T47D (cell line): Measurements from ENCODE around the gene ADAM17.
"Not testable (repeated sequence)": the region's sequence is repeated elsewhere in the genome, so short reads cannot be mapped to it uniquely, and the experiment has no call there.

Source experiments
- DNase-seq, 2 experiments: peaks; one replicate each; pipeline versions ENCODE4 v3.0.0 to v3.0.0-alpha.2; 2011 to 2012; ENCODE audit warnings: low read depth in 1 of 2, low spot score in 1 of 2
- JUND ChIP-seq: IDR thresholded peaks from 2 replicates; pipeline ENCODE4 v1.6.1; 2012; ENCODE audit warnings: low read depth
- in situ Hi-C: cut with HindIII; loops from 2 replicates; pipeline ENCODE4 v1.10.0; 2016; ENCODE audit warnings: low sequenced_read_pairs, low pct_unique_long_range_greater_than_20kb

Gene ADAM17

GRCh38 chr2:9555297-9556120 lies at the start of gene ADAM17:
Gene ADAM17, minus strand, starts transcription at chr2:9555830. Its CDS starts 225 bp downstream, at chr2:9555605.
- peak; percentile 44 to 96 for DNase-seq
- in situ Hi-C loops: no loop called here
- no peak for TF ChIP-seq JUND

DNA sequence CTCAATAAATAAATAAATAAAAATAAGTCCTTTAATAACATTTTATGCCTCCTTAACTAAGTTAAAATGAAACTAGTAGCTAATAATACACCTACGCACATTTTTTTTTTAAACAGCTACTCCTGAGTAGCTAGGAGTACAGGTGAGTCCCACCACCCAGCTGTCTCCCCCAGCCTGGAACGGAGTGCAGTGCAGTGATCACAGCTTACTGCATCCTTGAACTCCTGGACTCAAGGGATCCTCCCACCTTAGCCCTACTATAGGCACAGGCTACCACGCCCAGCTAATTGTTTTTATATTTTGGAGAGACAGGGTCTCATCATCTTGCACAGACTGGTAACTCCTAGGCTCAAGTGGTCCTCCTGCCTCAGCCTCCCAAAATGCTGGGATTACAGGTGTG lies 46.8 kb upstream of the ADAM17 start:
- DNase-seq: no peak
- in situ Hi-C loops: no loop called here
- no peak for TF ChIP-seq JUND

GRCh38 chr2:9601397-9601796 lies 45.8 kb upstream of the ADAM17 start:
- in situ Hi-C loops: no loop called here
- TF ChIP-seq JUND: no peak
- DNase-seq: no peak

- no peak for TF ChIP-seq JUND
- in situ Hi-C loops: no loop called here
- DNase-seq: no peak
Observed at GRCh38 chr2:9599430-9599829, 43.8 kb upstream of the ADAM17 start.

DNA sequence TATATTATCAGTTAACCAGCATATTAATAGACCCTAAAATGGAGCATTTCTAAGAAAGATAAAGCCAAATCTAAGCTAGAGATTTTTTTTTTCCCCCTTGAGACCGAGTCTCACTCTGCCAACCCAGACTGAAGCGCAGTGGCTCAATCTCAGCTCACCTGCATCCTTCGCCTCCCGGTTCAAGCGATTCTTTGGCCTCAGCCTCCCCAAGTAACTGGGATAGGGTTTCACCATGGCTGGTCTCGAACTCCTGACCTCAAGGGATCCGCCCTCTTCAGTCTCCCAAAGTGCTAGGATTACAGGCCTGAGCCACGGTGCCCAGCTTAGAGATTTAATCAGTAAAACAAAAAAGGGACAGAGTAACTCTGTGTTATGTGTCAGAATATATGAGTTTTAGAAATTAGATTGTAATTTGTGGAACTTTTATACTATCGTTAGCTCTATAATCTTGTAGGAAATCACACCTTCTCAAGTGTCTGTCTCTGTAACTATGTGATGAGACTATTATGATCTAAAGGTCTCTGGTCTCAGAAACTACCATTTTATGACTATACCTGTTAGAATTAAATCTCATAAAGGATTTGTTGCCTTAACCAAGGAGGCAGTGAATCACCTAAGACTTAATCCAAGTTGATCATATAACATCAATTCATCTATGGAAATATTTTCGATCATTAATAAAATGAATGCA lies 41.1 kb upstream of the ADAM17 start:
- no peak for TF ChIP-seq JUND
- in situ Hi-C loops: no loop called here
- peak in 1 of 2 experiments; percentile 4 for DNase-seq

DNA sequence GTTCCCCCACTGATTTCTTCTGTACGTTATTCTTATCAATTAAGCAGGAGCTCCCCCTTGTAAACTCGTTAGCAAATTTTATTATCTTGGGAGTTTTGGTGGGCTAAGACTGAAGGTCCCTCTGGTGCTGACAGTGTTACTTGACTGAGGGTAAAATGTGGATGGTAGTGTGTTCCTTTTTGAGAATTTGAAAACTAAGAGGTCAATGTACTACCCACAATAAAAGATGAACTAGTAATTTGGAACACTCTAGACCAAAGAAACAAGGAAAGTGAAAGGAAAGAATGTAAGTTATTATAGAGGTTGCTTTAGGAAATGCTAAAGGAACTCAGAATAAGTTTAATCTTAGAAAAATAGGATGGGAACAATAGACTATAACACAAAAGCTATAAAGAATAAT lies 40.1 kb upstream of the ADAM17 start:
- no peak for TF ChIP-seq JUND
- DNase-seq: no peak
- in situ Hi-C loops: no loop called here

DNA sequence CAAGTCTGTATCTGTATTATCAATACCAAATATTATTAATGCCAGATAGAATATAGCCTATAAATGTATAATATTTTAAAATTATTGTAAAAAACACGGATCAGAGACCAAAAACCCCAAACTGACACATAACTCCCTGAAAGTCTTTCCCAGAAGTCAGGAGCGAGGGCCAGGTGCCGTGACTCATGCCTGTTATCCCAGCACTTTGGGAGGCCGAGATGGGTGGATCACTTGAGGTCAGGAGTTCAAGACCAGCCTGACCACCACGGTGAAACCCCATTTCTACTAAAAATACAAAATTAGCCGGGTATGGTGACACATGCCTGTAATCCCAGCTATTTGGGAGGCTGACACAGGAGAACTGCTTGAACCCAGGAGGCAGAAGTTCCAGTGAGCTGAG lies 39.6 kb upstream of the ADAM17 start:
- DNase-seq, in situ Hi-C loops: not testable (repeated sequence)

DNA sequence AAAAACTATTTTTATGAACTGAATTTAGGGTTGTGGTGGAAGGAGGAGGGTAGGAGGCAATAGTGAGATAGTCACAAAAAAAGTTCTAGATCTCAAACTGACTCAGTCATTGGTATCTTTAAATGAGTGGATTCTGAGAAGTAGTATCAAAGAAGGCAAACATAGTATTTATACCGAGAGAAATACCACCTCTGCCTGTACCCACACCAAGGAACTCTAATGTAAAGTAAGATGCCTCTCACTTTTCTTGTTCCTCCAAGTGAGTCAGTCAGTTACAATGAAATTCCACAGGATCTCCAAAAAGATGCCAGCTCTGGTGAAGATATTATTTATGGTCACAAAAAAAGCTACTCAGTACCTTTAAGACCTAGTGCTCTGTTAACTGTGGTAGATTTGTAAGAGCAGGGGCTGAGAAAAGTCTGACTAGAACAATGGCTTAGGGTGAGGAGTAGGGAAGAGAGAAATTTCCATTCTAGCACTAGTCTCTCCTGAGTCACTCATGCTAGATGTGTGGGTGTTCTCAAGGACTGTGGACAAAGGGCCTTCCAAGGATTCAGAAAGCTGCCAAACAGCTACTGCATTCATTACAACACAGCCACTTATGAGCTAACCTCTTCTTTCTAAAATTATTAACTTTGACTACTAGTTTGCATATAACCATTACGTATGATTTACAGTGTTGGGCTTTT lies 38.9 kb upstream of the ADAM17 start:
- DNase-seq: peak in 1 of 2 experiments; percentile 7
- in situ Hi-C loops: no loop called here
- no peak for TF ChIP-seq JUND

- DNase-seq: no peak
- in situ Hi-C loops: no loop called here
- TF ChIP-seq JUND: no peak
Observed at GRCh38 chr2:9593925-9594324, 38.3 kb upstream of the ADAM17 start.

GRCh38 chr2:9592699-9593098 lies 37.1 kb upstream of the ADAM17 start:
- TF ChIP-seq JUND: no peak

DNA sequence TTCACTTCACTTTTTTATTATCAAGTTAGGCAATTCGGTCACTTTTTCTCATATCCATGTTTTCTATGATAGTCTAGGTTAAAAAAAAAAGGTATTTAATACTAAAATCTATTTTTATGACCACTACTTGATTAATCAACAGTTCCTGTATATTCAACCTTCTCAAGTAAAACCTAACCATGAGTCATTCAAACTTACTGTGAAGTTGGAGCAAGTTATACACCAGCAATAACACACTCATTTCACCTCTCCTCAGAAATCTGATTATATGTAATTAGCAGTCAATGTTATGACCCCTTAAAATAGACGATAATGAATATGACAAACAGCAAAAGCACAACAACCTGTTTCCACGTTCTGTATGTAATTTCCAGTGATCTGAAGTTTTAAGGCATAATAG lies 35.0 kb upstream of the ADAM17 start:
- in situ Hi-C loops: no loop called here
- no peak for DNase-seq
- TF ChIP-seq JUND: no peak

More at GRCh38 chr2:9592699-9593098, 37.1 kb upstream of the ADAM17 start:
- in situ Hi-C loops: no loop called here
- no peak for DNase-seq

DNA sequence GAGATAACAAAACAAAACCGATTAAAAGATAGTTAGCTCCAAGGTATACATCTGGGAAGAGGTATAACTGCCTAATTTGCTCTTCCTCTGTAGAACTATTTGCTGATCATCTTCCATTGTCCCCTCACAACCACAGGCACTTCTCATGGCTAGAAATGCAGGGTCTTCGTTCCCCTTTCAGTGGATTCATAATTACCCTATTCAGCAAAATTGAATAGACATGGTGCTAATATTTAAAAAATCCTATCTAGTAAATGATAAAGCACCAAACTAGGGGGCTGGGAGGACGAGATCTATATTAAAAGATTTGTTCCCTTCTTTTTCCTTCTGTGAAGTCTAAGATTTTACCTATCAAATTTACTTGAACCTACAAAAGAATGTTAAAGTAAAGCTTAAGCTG lies 30.8 kb upstream of the ADAM17 start:
- TF ChIP-seq JUND: no peak
- no peak for DNase-seq
- in situ Hi-C loops: no loop called here

- in situ Hi-C loops: no loop called here
Observed at GRCh38 chr2:9585486-9585885, 29.9 kb upstream of the ADAM17 start.

DNA sequence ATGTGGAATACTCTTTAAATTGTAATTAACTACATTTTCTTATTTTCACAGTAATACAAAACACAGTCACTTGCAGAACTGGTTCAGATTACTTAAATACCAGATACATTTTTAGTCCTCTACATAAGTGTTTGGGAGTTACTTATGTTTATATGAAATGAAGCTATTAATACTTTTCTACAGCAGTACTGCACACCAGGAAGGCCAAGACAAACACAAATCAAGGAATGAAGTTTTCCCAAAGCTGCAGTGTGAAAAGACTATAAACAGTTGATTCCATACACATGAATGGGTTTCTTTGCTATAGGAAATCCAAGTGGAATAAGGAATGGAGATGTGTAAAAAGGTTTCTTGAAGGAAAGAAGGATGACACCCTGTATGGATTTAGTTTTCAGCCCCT lies 29.3 kb upstream of the ADAM17 start:
- DNase-seq, in situ Hi-C loops: not testable (repeated sequence)

More at GRCh38 chr2:9585486-9585885, 29.9 kb upstream of the ADAM17 start:
- TF ChIP-seq JUND: no peak
- DNase-seq: no peak
